H1 (cell line): ENCODE data around the gene ATP2B3.

Experiments used
- ATF2 ChIP-seq: IDR thresholded peaks from 2 replicates; pipeline ENCODE4 v1.6.1; 2012; ENCODE audit warnings: low read length, inconsistent platforms
- CEBPB ChIP-seq: IDR thresholded peaks from 2 replicates; pipeline ENCODE4 v1.6.1; 2012; ENCODE audit warnings: low read depth, low read length
- CTCF ChIP-seq, 3 experiments: IDR thresholded peaks; 1 replicate in 2 of 3; 2 replicates in 1 of 3; pipeline versions ENCODE4 v1.5.1 to v1.6.1; 2011; ENCODE audit warnings: low read length in 3 of 3, mild to moderate bottlenecking in 3 of 3, inconsistent platforms in 2 of 3, low read depth in 1 of 3, moderate library complexity in 1 of 3; ENCODE audit not compliant: insufficient read depth in 1 of 3; ENCODE audit errors: control extremely low read depth in 1 of 3
- EGR1 ChIP-seq: IDR thresholded peaks from 2 replicates; pipeline ENCODE4 v1.6.1; 2011; ENCODE audit warnings: low read depth, low read length, borderline replicate concordance
- GABPA ChIP-seq: IDR thresholded peaks from 2 replicates; pipeline ENCODE4 v1.6.1; 2011; ENCODE audit warnings: mild to moderate bottlenecking, low read length, moderate library complexity, borderline replicate concordance; ENCODE audit not compliant: insufficient read depth
- HDAC2 ChIP-seq, 2 experiments: fragments of 300-600 bp in 1 of 2; sonication (generic) in 1 of 2; IDR thresholded peaks; 2 replicates each; pipeline ENCODE4 v1.6.1; 2011 to 2012; ENCODE audit warnings: low read depth in 2 of 2, low read length in 2 of 2, mild to moderate bottlenecking in 2 of 2, moderate library complexity in 2 of 2, borderline replicate concordance in 1 of 2, inconsistent platforms in 1 of 2
- JUN ChIP-seq: IDR thresholded peaks from 2 replicates; pipeline ENCODE4 v1.6.1; 2011; ENCODE audit warnings: low read depth, mild to moderate bottlenecking, improper control_type of control experiment, low read length
- POLR2A ChIP-seq, 2 experiments: IDR thresholded peaks; 1 replicate in 1 of 2; 2 replicates in 1 of 2; pipeline ENCODE4 v1.6.1; 2011; ENCODE audit warnings: low read depth in 2 of 2, low read length in 2 of 2, mild to moderate bottlenecking in 2 of 2; ENCODE audit errors: control extremely low read depth in 1 of 2
- POLR2AphosphoS5 ChIP-seq: IDR thresholded peaks from 2 replicates; pipeline ENCODE4 v1.6.1; 2011; ENCODE audit warnings: low read depth, low read length
- RNF2 ChIP-seq: fragments of 200-900, 300-1000 bp; sonication (generic); IDR thresholded peaks from 2 replicates; pipeline ENCODE4 v1.7.1; 2016; ENCODE audit warnings: borderline replicate concordance, low read depth, mild to moderate bottlenecking, antibody characterized with exemption, low read length; ENCODE audit not compliant: poor library complexity, severe bottlenecking; ENCODE audit errors: missing control alignments
- SIX5 ChIP-seq: IDR thresholded peaks from 2 replicates; pipeline ENCODE4 v1.6.1; 2011; ENCODE audit warnings: mild to moderate bottlenecking, low read depth, low read length
- SP1 ChIP-seq: IDR thresholded peaks from 2 replicates; pipeline ENCODE4 v1.6.1; 2011; ENCODE audit warnings: low read depth, low read length
- SUZ12 ChIP-seq: fragments of 200-600 bp; sonication (generic); IDR thresholded peaks from 2 replicates; pipeline ENCODE4 v1.6.1; 2012; ENCODE audit warnings: mild to moderate bottlenecking, inconsistent platforms, low read length, moderate library complexity, mixed read lengths
- TAF1 ChIP-seq: IDR thresholded peaks from 2 replicates; pipeline ENCODE4 v1.6.1; 2011; ENCODE audit warnings: mild to moderate bottlenecking, low read depth, low read length

- no peak for TF ChIP-seq HDAC2 (IDR thresholded peaks at IDR 0.05; ENCODE audit: borderline replicate concordance in 1 of 2, low read depth in 2 of 2, low read length in 2 of 2)
- TF ChIP-seq POLR2A (IDR thresholded peaks at IDR 0.05; ENCODE audit: control extremely low read depth in 1 of 2, low read depth in 2 of 2, low read length in 2 of 2) = no peak
- TF ChIP-seq CTCF (IDR thresholded peaks at IDR 0.05; ENCODE audit: control extremely low read depth in 1 of 3, insufficient read depth in 1 of 3, low read depth in 1 of 3, low read length in 3 of 3) = no peak
- no peak for TF ChIP-seq ATF2
- TF ChIP-seq RNF2 = no peak
- no peak for TF ChIP-seq POLR2AphosphoS5
- no peak for TF ChIP-seq JUN
- TF ChIP-seq SP1 = no peak
- no peak for TF ChIP-seq TAF1
- no peak for TF ChIP-seq SUZ12
- no peak for TF ChIP-seq CEBPB
- TF ChIP-seq EGR1 = no peak
- TF ChIP-seq SIX5 = no peak
- TF ChIP-seq GABPA = no peak
Observed at GRCh38 chrX:153583433-153583832, 66.0 kb downstream of the ATP2B3 start.
